ENCODE results near the gene FOXP1.

Gene FOXP1

DNA sequence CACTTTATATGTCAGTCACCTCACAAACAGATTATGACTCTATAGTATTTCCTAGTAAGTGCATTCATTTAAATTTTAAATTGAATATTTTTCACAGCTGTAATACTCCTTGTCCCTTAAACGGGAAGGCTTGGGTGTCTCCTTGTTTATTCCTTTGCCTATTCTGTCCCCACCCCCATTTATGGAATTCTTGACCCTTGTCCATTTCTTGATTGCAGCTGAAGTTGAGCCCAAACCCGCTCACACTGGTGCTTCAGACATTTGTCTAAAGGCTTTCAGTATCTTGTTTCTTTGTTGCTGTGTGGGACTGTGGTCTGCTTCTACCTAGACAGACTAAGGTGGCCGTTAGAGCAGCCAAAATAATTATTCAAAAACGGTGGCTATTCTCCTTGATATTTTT lies 449.7 kb downstream of the FOXP1 start:
- TF ChIP-seq, protein P1, sequence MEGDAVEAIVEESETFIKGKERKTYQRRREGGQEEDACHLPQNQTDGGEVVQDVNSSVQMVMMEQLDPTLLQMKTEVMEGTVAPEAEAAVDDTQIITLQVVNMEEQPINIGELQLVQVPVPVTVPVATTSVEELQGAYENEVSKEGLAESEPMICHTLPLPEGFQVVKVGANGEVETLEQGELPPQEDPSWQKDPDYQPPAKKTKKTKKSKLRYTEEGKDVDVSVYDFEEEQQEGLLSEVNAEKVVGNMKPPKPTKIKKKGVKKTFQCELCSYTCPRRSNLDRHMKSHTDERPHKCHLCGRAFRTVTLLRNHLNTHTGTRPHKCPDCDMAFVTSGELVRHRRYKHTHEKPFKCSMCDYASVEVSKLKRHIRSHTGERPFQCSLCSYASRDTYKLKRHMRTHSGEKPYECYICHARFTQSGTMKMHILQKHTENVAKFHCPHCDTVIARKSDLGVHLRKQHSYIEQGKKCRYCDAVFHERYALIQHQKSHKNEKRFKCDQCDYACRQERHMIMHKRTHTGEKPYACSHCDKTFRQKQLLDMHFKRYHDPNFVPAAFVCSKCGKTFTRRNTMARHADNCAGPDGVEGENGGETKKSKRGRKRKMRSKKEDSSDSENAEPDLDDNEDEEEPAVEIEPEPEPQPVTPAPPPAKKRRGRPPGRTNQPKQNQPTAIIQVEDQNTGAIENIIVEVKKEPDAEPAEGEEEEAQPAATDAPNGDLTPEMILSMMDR (IDR thresholded peaks at IDR 0.05) = no peak
- Histone ChIP-seq H3K4me3 (ENCODE audit: low read depth, low read length) (no peak overlapping the region), H3K27ac (no peak overlapping the region), H3K27me3 (ENCODE audit: control insufficient read depth, insufficient read depth, low read length) (no peaks in the 10 kb centered on the region), H3K36me3 (ENCODE audit: control insufficient read depth, insufficient read depth, low read length) (no peaks in the 10 kb centered on the region), H2AFZ (peak overlapping the region; percentile 3), H3K4me2 (ENCODE audit: low read length) (no peak overlapping the region), H3K79me2 (no peaks in the 10 kb centered on the region), H3K4me1 (peaks cover 4% of the 10 kb centered on the region), H3K9me3 (ENCODE audit: control insufficient read depth, low read length) (no peaks in the 10 kb centered on the region), H3K9ac (no peak overlapping the region)

- Histone ChIP-seq H3K36me3 (ENCODE audit: control insufficient read depth, insufficient read depth, low read length) (no peaks in the 10 kb centered on the region), H3K4me1 (peaks cover 4% of the 10 kb centered on the region), H3K9ac (no peak overlapping the region), H3K79me2 (no peaks in the 10 kb centered on the region), H2AFZ (no peak overlapping the region), H3K27me3 (ENCODE audit: control insufficient read depth, insufficient read depth, low read length) (no peaks in the 10 kb centered on the region), H3K9me3 (ENCODE audit: control insufficient read depth, low read length) (no peaks in the 10 kb centered on the region), H3K27ac (no peak overlapping the region), H3K4me3 (ENCODE audit: low read depth, low read length) (no peak overlapping the region), H3K4me2 (ENCODE audit: low read length) (peak overlapping the region; percentile 33)
- TF ChIP-seq, protein P1 (IDR thresholded peaks at IDR 0.05) = no peak
Observed at GRCh38 chr3:71132995-71133730, 450.4 kb downstream of the FOXP1 start.

DNA sequence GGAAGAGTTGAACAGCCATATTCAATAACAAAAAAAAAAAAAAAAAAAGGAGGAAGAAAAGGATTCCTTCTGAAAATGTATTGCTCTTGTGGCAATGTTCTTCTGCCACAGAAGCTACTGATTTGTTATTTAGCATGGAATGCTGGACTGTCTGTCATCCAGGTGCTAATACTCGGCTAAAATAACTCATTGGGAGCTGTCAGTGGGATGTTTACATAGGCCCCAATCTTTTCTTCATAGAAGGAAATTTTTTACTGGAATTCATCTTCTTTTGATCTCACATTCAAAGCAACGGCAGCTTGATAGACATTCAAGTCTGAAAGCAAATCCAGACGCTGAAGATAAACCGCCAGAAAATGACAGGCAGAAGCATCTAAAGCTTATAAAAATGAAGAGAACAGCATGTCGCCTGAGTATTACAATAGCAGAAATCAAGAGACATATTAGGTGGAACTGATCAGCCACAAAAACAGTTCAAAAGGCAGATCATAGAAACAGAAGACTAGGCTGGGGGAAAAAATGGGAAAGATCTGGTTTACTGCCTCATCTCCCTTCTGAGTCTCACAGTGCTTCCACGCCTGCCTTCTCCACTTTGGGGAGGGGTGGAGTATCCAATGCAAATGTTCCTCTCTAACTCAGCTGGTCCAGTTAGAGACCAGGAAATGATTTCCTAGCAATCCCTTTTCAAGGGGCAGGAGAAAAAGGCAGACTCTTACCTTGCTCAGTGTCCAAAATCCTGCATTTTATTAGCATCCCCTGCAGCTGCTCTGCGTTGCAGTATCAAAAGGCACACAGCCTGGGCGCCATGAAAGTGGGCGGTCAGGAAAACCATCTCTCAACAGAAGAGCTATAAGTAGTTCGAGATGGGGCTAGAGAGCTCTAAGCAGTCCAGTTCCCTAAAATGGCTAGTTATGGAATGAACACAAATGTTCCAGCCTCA lies 451.9 kb downstream of the FOXP1 start:
- Histone ChIP-seq H3K9me3 (ENCODE audit: control insufficient read depth, low read length) (no peaks in the 10 kb centered on the region), H2AFZ (no peak overlapping the region), H3K36me3 (ENCODE audit: control insufficient read depth, insufficient read depth, low read length) (no peaks in the 10 kb centered on the region), H3K4me2 (ENCODE audit: low read length) (no peak overlapping the region), H3K79me2 (no peaks in the 10 kb centered on the region), H3K27ac (no peak overlapping the region), H3K27me3 (ENCODE audit: control insufficient read depth, insufficient read depth, low read length) (no peaks in the 10 kb centered on the region), H3K4me3 (ENCODE audit: low read depth, low read length) (no peak overlapping the region), H3K9ac (no peak overlapping the region), H3K4me1 (peaks cover 4% of the 10 kb centered on the region)
- TF ChIP-seq, protein P1 (IDR thresholded peaks at IDR 0.05) = no peak

- H3K27ac ChIP-seq = peak overlapping the region; percentile 38
- H3K9me3 ChIP-seq (ENCODE audit: control insufficient read depth, low read length) = no peaks in the 10 kb centered on the region
- no peaks in the 10 kb centered on the region for H3K27me3 ChIP-seq (ENCODE audit: control insufficient read depth, insufficient read depth, low read length)
- H3K4me2 ChIP-seq (ENCODE audit: low read length) = peak overlapping the region; percentile 71
- H3K79me2 ChIP-seq = no peaks in the 10 kb centered on the region
- no peaks in the 10 kb centered on the region for H3K36me3 ChIP-seq (ENCODE audit: control insufficient read depth, insufficient read depth, low read length)
- H2AFZ ChIP-seq = peak overlapping the region; percentile 36
- H3K4me1 ChIP-seq = peaks cover 4% of the 10 kb centered on the region
- TF ChIP-seq, protein P1 (IDR thresholded peaks at IDR 0.05) = no peak
- no peak overlapping the region for H3K9ac ChIP-seq
- H3K4me3 ChIP-seq (ENCODE audit: low read depth, low read length) = peak overlapping the region; percentile 56
Observed at GRCh38 chr3:71130471-71131374, 452.8 kb downstream of the FOXP1 start.

All from parathyroid adenoma (tissue), 2 donors.